ENCODE results near the gene IFNA6.
A peak's percentile ranks its signal among the peaks of the same experiment; 100 is the strongest.

Gene IFNA6

DNA sequence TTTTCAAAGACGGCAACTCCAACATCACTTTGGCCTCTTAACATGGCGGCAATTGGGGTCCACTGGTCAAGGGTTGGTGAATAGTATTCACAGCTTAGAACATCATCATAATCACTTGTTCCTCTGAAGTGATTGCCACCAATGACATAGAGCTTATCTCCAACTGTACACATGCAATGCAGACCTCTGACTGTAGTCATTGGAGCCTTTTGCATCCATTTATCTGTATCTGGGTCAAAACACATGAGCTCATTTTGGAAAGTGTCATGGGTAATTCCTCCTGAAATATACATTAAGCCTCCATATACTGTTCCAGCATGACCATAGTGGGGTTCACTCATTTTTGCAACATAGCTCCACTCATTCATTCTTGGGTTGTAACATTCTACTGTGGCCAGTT, 17.5 kb downstream of the IFNA6 start:
- Histone ChIP-seq H3K79me2 (ENCODE audit: low read length) (peaks cover 37% of the 10 kb centered on the region), H4K20me1 (ENCODE audit: insufficient read depth, low read length) (peaks cover 56% of the 10 kb centered on the region), H3K4me3 (ENCODE audit: low read length) (no peak overlapping the region), H3K36me3 (replicated peaks; ENCODE audit: low read depth, low read length) (peaks cover 23% of the 10 kb centered on the region), H3K27me3 (ENCODE audit: low read depth, low read length) (peaks cover 17% of the 10 kb centered on the region), H2AFZ (ENCODE audit: low read depth, low read length) (no peak overlapping the region), H3K9me3 (ENCODE audit: insufficient read depth, low read length) (no peaks in the 10 kb centered on the region), H3K27ac (ENCODE audit: low read length) (no peak overlapping the region), H3K4me2 (ENCODE audit: low read length) (no peak overlapping the region), H3K9ac (ENCODE audit: low read length) (no peak overlapping the region), H3K4me1 (ENCODE audit: low read length) (peaks cover 12% of the 10 kb centered on the region)
- TF ChIP-seq EZH2phosphoT487 (IDR thresholded peaks at IDR 0.05; ENCODE audit: low read depth) = no peak

GRCh38 chr9:21331676-21332402, 18.8 kb downstream of the IFNA6 start:
- TF ChIP-seq EZH2phosphoT487 (IDR thresholded peaks at IDR 0.05; ENCODE audit: low read depth) (no peak), CTCF (IDR thresholded peaks at IDR 0.05; ENCODE audit: low read depth, low read length) (no peak)
- peaks cover 70% of the 10 kb centered on the region for H4K20me1 ChIP-seq (ENCODE audit: insufficient read depth, low read length)
- no peak overlapping the region for H2AFZ ChIP-seq (ENCODE audit: low read depth, low read length)
- H3K4me1 ChIP-seq (ENCODE audit: low read length) = peaks cover 12% of the 10 kb centered on the region
- no peak overlapping the region for H3K9ac ChIP-seq (ENCODE audit: low read length)
- H3K9me3 ChIP-seq (ENCODE audit: insufficient read depth, low read length) = no peaks in the 10 kb centered on the region
- H3K4me2 ChIP-seq (ENCODE audit: low read length) = no peak overlapping the region
- peaks cover 40% of the 10 kb centered on the region for H3K79me2 ChIP-seq (ENCODE audit: low read length)
- no peak overlapping the region for H3K27ac ChIP-seq (ENCODE audit: low read length)
- peaks cover 23% of the 10 kb centered on the region for H3K36me3 ChIP-seq (replicated peaks; ENCODE audit: low read depth, low read length)
- H3K4me3 ChIP-seq (ENCODE audit: low read length) = no peak overlapping the region
- H3K27me3 ChIP-seq (ENCODE audit: low read depth, low read length) = peaks cover 8% of the 10 kb centered on the region

DNA sequence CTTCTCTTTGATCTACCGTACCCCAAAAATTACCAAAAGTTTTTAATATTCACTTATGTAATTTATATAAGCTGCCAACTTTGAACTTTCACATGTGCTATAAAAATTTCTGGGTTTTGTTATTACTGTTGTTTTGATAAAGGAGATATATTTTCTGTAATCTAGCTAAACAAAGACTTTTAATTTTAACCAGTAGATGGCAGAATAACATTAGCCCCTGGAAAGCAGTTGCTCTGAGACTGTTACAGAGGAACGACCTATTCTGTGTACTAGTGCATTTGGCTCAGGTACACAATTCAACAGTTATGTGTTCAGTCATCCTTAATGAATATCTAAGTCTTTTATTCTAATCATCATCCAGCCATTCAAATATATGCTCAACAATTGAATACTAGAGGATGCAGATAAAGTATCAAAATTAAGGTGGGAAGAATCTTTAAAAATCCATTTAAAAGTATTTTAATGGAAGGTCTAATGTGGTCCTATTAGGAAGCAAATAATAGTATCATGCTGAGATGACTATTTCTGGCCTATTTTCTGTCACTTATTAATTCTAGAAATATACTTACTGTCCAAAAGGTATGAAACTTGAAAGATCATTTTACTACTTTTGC, 24.1 kb downstream of the IFNA6 start:
- Histone ChIP-seq H3K79me2 (ENCODE audit: low read length) (peaks cover 6% of the 10 kb centered on the region; the same call in 1 of the 2 replicates), H3K4me1 (ENCODE audit: low read length) (no peaks in the 10 kb centered on the region), H3K27me3 (ENCODE audit: low read depth, low read length) (no peaks in the 10 kb centered on the region), H2AFZ (ENCODE audit: low read depth, low read length) (no peak overlapping the region), H3K27ac (ENCODE audit: low read length) (no peak overlapping the region), H3K36me3 (replicated peaks; ENCODE audit: low read depth, low read length) (peaks cover 11% of the 10 kb centered on the region), H3K4me3 (ENCODE audit: low read length) (no peak overlapping the region), H3K9me3 (ENCODE audit: insufficient read depth, low read length) (no peaks in the 10 kb centered on the region), H4K20me1 (ENCODE audit: insufficient read depth, low read length) (peaks cover 68% of the 10 kb centered on the region), H3K9ac (ENCODE audit: low read length) (no peak overlapping the region), H3K4me2 (ENCODE audit: low read length) (no peak overlapping the region)
- TF ChIP-seq EZH2phosphoT487 (IDR thresholded peaks at IDR 0.05; ENCODE audit: low read depth) (no peak), CTCF (IDR thresholded peaks at IDR 0.05; ENCODE audit: low read depth, low read length) (peak; percentile 82)

- Histone ChIP-seq H3K9ac (ENCODE audit: low read length) (no peak overlapping the region), H3K27ac (ENCODE audit: low read length) (no peak overlapping the region), H3K4me3 (ENCODE audit: low read length) (no peak overlapping the region), H3K27me3 (ENCODE audit: low read depth, low read length) (no peaks in the 10 kb centered on the region), H3K4me2 (ENCODE audit: low read length) (no peak overlapping the region), H3K4me1 (ENCODE audit: low read length) (no peaks in the 10 kb centered on the region), H4K20me1 (ENCODE audit: insufficient read depth, low read length) (peaks cover 45% of the 10 kb centered on the region), H3K9me3 (ENCODE audit: insufficient read depth, low read length) (no peaks in the 10 kb centered on the region), H2AFZ (ENCODE audit: low read depth, low read length) (no peak overlapping the region), H3K79me2 (ENCODE audit: low read length) (peaks cover 3% of the 10 kb centered on the region; the same call in 1 of the 2 replicates), H3K36me3 (replicated peaks; ENCODE audit: low read depth, low read length) (peaks cover 11% of the 10 kb centered on the region)
- no peak for TF ChIP-seq CTCF (IDR thresholded peaks at IDR 0.05; ENCODE audit: low read depth, low read length)
- no peak for TF ChIP-seq EZH2phosphoT487 (IDR thresholded peaks at IDR 0.05; ENCODE audit: low read depth)
These were observed 26.6 kb downstream of the IFNA6 start for GRCh38 chr9:21324047-21324446.
